Activated B cell treated with CpG ODN at 0.5 μM for 24 hours (primary cell): Measurements from ENCODE around the gene ACD. TPM values are rescaled to one million over a fixed set of nuclear protein-coding genes. Genes with fewer than 3 reads are reported as not detected.

Experiments used
- total RNA-seq: library from RNA; stranded (reverse); gene quantifications from 2 replicates; pipeline ENCODE4 v1.2.3, GENCODE V29; 2022

ACD gene
- total RNA-seq, 1 donor from 2014 or later, result 38.2 TPM

Other genes with a start within 250 kb of the ACD start
- 2.8 and 3.8 TPM in 2 replicates for gene ZDHHC1, start 243.8 kb downstream of the ACD start, total RNA-seq
- gene HSD11B2, start 229.1 kb downstream of the ACD start, total RNA-seq, result 0.49 TPM in 1 of 2 replicates, not detected in the other
- gene ATP6V0D1, start 179.1 kb downstream of the ACD start, total RNA-seq, result 70.2 and 74.5 TPM in 2 replicates
- not detected in 2 replicates for gene AGRP, start 176.7 kb downstream of the ACD start, total RNA-seq
- gene RIPOR1, start 131.4 kb downstream of the ACD start, total RNA-seq, result 136 and 159 TPM in 2 replicates
- 53.1 and 59.6 TPM in 2 replicates for gene CTCF, start 97.7 kb downstream of the ACD start, total RNA-seq
- 138 and 151 TPM in 2 replicates for gene CARMIL2, start 15.1 kb downstream of the ACD start, total RNA-seq
- gene PARD6A, start 700 bp upstream of the ACD start, total RNA-seq, result 5.9 and 6.0 TPM in 2 replicates
- gene ENKD1, start 6.5 kb upstream of the ACD start, total RNA-seq, result 8.9 and 9.5 TPM in 2 replicates
- gene C16orf86, start 6.6 kb upstream of the ACD start, total RNA-seq, result 2.4 and 4.6 TPM in 2 replicates
- 9.7 and 12.6 TPM in 2 replicates for gene GFOD2, start 59.1 kb upstream of the ACD start, total RNA-seq
- 25.2 and 30.6 TPM in 2 replicates for gene RANBP10, start 146.3 kb upstream of the ACD start, total RNA-seq
- 1.2 and 1.9 TPM in 2 replicates for gene TSNAXIP1, start 146.6 kb upstream of the ACD start, total RNA-seq
- 24.2 and 24.9 TPM in 2 replicates for gene THAP11, start 182.1 kb upstream of the ACD start, total RNA-seq
- 99.0 and 99.7 TPM in 2 replicates for gene NUTF2, start 186.7 kb upstream of the ACD start, total RNA-seq
- gene CENPT, start 187.4 kb upstream of the ACD start, total RNA-seq, result 50.7 and 54.2 TPM in 2 replicates
- 71.5 TPM in 2 replicates for gene EDC4, start 212.8 kb upstream of the ACD start, total RNA-seq
- gene NRN1L, start 224.6 kb upstream of the ACD start, total RNA-seq, result 0.69 and 1.4 TPM in 2 replicates
- 19.2 and 22.0 TPM in 2 replicates for gene PSKH1, start 233.0 kb upstream of the ACD start, total RNA-seq